Urinary bladder (tissue), 4 donors: Measurements from ENCODE around the gene SNPH. TPM values are rescaled to one million over a fixed set of nuclear protein-coding genes. Genes with fewer than 3 reads are reported as not detected.
A peak's percentile ranks its signal among the peaks of the same experiment; 100 is the strongest.

Experiments
- DNase-seq: peaks from one replicate; pipeline ENCODE4 v3.0.0-alpha.2; 2015; ENCODE audit errors: extremely low spot score
- H3K27ac ChIP-seq: one replicate; pipeline ENCODE4 v1.5.1; 2013; ENCODE audit warnings: low read depth, mild to moderate bottlenecking, moderate library complexity
- H3K36me3 ChIP-seq: one replicate; pipeline ENCODE4 v1.6.1; 2013; ENCODE audit warnings: mild to moderate bottlenecking, moderate library complexity; ENCODE audit not compliant: insufficient read depth
- H3K4me1 ChIP-seq: one replicate; pipeline ENCODE4 v1.6.1; 2013; ENCODE audit warnings: mild to moderate bottlenecking, moderate library complexity; ENCODE audit not compliant: insufficient read depth
- H3K4me3 ChIP-seq: one replicate; pipeline ENCODE4 v1.5.1; 2013; ENCODE audit warnings: low read depth, low read length
- WGBS: extraction: QIAGEN DNeasy Blood & Tissue Kit; methylation state at CpG from one replicate; pipeline ENCODE4 v1.1.7; 2013; 5-methylcytosine and 5-hydroxymethylcytosine counted together
- polyA plus RNA-seq: library from polyadenylated mRNA; stranded (reverse); fragments of 200-250 nt; gene quantifications from one replicate; pipeline ENCODE4 v1.2.3, GENCODE V29; 2013
- total RNA-seq: library from RNA; depleted of rRNA; stranded (reverse); fragments of >200 nt; gene quantifications from one replicate; pipeline ENCODE4 v1.2.3, GENCODE V29; 2014
- donor health status: healthy with polysubstance abuse.
- donor health status: healthy.

Gene SNPH
- total and polyA plus RNA-seq, 2 donors, result 3.5 to 7.3 TPM

DNA sequence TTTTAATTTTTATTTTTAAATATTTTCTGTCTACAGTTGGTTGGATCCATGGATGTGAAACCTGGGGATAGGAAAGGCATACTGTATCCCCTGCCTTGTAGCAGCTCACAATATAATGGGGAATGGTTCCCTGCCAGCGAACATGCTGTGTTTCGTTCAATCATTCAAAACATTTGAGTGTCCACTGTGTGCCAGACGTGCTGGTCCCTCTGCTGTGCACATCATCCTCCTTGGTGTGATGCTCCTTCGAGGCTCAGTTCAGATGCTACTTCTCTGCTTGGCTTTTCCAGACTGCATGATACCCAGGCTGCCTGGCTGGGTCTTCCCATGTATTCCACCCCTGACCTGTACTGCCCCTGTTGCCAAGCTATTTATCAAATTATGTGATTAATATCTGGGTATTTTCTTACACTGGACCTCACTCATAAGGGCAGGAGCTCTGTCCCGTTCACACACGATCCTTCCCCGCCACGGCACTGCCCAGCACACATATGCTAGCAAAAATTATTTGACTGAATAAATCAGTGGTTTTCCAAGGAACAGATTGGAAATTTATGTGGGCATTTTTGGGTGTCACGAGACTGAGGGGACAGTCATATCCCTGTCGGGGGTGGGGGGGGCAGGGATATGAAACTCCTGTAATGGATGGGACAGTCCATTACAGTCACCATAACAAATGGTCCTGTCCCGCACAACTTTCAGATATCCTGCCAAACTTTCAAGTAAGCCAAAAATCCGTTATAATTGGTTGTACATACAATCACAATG, 57.9 kb downstream of the SNPH start:
- no peak for DNase-seq
- 80% methylated on average over 12 of the region's 12 CpGs for WGBS
- Histone ChIP-seq H3K4me3 (no peak overlapping the region), H3K4me1 (no peaks in the 10 kb centered on the region), H3K27ac (no peak overlapping the region), H3K36me3 (no peaks in the 10 kb centered on the region)

DNA sequence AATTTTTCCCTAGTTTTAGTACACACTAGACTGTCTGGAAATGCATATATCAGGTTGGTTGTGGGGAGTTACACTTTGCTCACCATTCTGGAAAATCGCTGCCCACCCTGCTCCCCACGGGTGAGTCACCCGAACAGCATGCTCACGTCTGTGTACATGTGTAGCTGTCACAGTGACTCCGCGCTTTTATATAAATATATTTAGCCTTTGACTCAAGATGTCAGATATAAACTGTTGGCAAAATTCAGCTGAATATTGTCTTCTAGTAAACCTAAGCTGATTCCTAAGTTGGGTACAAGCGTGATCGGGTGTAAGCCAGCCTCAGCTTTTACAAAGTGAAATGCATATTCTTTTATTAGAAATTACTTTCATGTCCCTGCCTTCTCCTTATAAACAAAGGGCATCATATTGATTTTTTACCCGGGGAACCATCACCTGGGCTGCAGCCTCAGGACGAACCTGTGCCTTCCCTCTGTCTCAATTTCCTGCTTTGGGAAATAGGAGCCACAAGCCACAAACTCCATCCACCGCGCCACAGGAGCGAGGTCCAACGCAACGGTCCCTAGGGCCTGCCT, 58.6 kb downstream of the SNPH start:
- 23% methylated on average over 15 of the region's 15 CpGs for WGBS
- Histone ChIP-seq H3K4me1 (no peaks in the 10 kb centered on the region), H3K4me3 (peak overlapping the region; percentile 77), H3K27ac (no peak overlapping the region), H3K36me3 (no peaks in the 10 kb centered on the region)
- DNase-seq, result no peak

DNA sequence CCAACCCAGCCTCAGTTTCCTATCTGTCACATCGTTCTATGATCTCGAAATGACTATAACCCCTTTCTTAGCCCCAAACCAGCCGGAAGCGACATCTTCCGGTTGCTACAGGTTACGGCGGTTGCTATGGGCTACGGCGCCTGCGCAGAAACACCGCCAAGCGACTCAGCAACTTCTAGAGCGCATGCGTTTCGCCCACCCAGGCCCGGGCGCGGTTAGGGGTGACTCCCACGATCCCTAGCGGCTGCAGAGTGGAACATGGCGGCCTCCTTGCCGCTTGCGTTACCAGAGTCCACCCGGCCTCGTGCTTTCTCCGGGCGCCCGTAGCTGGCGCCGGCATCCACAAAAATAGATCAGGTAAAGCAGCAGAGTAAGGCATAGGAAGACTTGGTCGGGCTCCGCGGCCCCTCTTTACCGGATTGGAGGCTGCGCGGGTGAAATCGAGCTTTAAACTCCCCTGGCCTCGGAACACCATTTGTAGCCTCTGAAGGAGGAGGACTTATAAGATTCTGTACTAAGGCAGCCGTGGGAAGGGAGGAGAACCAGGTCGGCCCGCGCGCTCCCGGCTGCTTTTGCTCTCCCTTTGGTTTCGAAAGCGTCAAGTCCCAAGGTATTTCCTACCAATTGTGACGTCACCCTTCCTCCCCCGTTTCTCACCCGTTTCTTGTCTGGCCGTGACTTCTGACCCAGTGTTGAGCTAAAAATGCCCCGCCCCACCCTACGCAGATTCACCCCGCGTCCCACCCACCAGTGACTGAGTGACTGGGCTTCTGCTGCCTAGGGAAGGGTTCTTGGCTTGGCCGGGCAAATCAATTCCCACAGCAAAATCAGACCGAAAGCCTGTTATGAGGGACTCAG, 59.3 kb downstream of the SNPH start:
- peak overlapping the region; percentile 93 for H3K27ac ChIP-seq
- peak; percentile 93 for DNase-seq
- WGBS, result under 1% methylated on average over 56 of the region's 56 CpGs
- no peaks in the 10 kb centered on the region for H3K4me1 ChIP-seq
- peak overlapping the region; percentile 77 for H3K4me3 ChIP-seq
- no peaks in the 10 kb centered on the region for H3K36me3 ChIP-seq

DNA sequence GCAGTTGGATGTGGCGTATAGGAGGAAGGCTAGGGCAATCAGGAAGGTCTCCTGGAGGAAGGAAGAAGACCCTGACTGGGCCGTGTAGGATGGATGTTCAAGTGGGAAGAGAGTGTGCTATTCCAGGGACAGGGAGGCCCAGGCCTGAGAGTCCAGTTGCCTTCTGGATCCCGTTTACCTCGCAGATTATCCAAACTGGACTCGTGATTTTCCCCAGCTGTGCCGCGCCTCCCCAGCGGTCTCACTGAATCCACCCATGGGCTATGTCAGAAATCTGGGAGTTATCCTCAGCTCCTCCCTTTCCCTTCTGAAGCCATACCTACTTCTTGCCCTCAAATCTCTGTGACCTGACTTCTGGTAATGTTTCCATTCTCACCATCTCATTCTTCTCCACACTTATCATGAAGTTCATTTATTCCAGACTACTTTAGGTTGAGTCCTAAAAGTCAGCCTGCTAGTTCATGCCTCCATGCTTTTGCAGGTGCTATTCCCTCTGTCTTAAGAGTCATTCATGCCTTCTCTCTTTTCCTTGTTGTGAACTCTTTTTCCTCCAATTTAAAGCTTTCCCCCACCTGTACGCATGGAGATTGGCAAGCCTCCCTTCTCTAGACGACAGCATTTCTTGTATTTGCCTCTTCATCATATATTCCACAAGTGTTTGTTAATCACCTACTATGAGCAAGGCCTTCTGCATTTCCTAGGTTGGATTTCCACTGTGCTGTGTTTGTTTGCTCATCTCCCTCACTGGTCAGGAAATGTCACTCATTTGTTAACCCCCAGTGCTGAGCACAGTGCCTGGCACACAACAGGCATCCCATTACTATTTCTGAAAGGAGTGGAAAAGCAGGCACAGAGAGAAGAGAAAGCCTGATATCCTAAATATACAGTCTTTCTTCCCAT, 60.2 kb downstream of the SNPH start:
- Histone ChIP-seq H3K27ac (peak overlapping the region; percentile 93), H3K4me1 (no peaks in the 10 kb centered on the region), H3K4me3 (peak overlapping the region; percentile 77), H3K36me3 (no peaks in the 10 kb centered on the region)
- WGBS, result 30% methylated on average over 10 of the region's 10 CpGs
- DNase-seq, result no peak

DNA sequence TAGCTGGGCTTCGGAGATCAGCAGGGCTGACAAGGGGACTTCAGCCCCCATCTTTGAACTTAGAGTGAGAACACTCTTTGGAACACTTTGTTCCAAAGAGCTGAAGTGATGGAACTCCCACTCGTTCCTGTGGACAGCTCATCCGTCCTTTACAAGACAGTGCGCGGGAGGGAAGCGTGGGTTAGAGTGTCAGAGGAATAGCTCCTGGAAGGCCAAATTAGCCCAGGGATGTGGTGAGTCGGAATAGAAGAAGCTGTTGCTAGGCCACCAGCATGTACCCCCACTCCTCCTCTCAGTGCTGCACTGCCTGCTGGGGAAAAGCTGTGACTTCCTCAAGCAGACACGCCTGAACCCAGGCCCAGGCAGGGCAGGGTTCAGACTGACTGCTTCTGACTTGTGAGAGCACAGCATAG, 61.2 kb downstream of the SNPH start:
- Histone ChIP-seq H3K4me3 (no peak overlapping the region), H3K27ac (no peak overlapping the region), H3K36me3 (no peaks in the 10 kb centered on the region), H3K4me1 (no peaks in the 10 kb centered on the region)
- 73% methylated on average over 8 of the region's 8 CpGs for WGBS
- DNase-seq, result no peak

DNA sequence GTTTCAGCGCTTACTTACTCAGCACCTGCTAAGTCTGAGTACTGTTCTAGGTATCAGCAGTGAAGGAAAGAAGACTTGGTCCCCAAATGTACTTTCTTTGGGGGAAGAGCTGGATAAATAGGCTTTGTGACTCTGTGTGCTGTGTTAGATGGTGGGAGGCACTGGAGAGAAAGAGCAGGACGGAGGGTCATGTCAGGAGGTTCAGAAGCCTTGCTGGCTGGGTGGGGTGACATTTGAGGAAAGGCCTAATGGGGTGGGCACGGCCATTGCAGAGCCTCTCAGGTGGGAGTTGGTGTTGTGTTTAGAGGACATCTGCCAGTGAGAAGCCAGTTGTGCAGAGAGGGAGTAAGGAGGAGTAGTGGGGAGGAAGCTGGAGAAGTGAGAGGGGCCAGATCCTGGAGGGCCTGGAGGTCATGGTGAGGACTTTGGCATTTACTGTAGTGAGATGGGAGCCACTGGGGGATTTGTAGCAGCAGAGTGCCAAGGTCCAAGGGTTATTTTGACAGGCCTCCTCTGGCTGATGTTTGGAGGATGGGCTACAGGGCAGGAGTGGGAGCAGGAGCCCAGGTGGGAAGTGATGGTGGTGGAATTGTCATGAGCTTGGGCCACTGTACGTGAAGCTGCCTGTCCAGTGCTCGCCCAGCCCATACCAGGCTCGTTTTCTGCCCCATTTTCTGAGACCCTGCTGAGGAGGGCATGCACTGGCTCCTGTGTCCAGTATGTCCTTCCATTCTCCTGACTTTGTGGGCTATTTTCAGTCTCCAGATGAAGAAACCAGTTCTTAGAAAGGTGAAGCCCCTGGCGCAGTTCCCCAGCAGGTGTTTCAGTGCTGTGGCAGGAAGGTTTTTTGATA, 62.0 kb downstream of the SNPH start:
- peak overlapping the region; percentile 69 for H3K27ac ChIP-seq
- 87% methylated on average over 7 of the region's 7 CpGs for WGBS
- no peaks in the 10 kb centered on the region for H3K4me1 ChIP-seq
- H3K36me3 ChIP-seq, result no peaks in the 10 kb centered on the region
- H3K4me3 ChIP-seq, result no peak overlapping the region
- DNase-seq, result no peak

DNA sequence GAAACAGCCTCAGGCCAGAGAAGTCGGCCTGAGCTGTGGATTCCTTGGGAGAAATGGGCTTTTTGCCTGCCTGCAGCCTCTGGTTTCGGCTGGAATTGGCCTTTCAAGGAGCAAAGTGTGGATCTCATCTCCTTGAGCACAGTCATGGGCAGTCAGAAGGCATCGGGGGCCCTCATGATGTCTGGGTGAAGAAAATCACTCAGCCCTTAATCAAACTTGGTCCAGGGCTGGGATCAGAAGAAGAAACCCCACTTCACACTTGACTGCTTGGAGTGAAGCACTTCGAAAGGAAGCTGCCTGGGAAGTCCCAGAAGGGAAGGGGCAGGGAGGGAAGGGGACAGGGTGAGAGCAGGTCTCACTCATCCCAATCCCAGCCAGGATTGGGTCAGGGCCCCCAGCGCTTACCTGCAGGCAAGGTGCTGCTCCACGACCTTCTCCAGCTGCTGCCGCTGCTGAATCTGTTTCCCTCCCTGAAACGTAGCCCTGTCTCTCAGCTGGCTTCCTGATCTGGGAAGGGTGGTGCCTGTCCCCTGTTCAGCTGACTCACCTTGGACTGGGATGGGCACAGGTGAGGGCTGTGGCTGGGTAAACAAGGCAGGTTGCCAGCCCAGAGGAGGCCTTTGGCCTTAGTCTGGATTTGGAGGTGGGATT, 62.7 kb downstream of the SNPH start, which contains the start of gene SDCBP2:
Gene SDCBP2 (minus strand): TSS at position 460 of the 651 bp plus-strand sequence. CDS start 8,723 bp downstream, outside the sequence.
- no peak for DNase-seq
- H3K36me3 ChIP-seq, result no peaks in the 10 kb centered on the region
- H3K27ac ChIP-seq, result peak within 1 kb of the TSS; percentile 69
- 78% methylated on average over 8 of the region's 8 CpGs for WGBS
- no peaks in the 10 kb centered on the region for H3K4me1 ChIP-seq
- no peak within 1 kb of the TSS for H3K4me3 ChIP-seq

DNA sequence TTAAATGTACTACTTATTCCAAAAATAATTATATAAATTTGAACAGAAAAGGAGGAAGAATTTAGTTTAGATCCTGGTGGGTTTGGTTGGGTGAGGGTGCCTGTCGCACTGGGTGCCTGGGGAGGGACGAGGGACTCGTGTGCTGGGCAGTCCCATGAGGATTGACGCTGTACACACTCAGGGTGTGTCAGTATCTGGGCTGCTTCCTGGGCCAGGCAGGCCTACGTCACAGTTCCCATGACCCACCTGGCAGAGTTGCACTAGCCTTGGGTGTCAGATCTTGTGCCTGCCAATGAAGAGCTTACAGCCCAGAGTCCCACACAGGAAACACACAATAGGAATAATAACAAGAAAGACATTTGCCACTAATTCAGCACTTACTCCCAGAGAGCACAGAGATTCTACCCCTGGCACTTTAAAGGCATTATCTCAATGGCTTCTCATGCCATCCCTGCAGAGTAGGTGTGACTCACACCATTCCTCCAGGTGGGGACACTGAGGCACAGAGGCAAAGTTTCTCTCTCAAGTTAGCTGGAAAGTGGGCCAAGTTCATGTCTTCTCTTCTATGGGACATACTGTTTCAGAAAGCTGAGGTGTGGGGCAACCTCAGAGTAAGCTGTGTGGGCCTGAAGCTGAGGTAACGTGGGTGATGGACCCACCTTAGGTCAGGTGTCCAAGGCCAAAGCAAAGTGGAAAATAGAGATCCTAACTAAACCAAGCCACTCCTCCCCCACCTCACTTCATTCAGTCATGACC, 64.2 kb downstream of the SNPH start:
- Histone ChIP-seq H3K27ac (peak overlapping the region; percentile 65), H3K4me1 (no peaks in the 10 kb centered on the region), H3K4me3 (no peak overlapping the region), H3K36me3 (no peaks in the 10 kb centered on the region)
- DNase-seq, result no peak
- WGBS, result 75% methylated on average over 6 of the region's 6 CpGs

DNA sequence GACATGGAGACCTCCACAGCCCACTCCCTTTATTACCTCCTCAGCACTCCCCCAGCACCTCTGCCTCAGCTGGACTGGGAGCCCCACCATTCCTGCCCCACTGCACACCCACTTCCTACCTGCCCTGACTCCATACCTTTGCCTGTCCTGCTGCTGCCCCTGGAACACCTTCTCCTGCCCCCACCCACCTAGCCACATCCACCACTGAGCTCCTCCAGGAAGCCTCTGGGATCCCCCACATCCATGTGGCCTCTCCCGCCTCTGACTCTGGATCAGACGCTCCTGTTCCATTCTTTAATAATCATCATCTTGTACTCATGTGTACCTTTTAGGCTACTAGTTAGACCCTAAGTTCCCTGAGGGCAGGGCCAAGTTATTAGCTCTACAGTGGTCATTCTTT, 65.0 kb downstream of the SNPH start:
- DNase-seq, result no peak
- H3K27ac ChIP-seq, result no peak overlapping the region
- no peaks in the 10 kb centered on the region for H3K36me3 ChIP-seq
- H3K4me1 ChIP-seq, result no peaks in the 10 kb centered on the region
- no peak overlapping the region for H3K4me3 ChIP-seq
- 93% methylated on average over 2 of the region's 2 CpGs for WGBS

DNA sequence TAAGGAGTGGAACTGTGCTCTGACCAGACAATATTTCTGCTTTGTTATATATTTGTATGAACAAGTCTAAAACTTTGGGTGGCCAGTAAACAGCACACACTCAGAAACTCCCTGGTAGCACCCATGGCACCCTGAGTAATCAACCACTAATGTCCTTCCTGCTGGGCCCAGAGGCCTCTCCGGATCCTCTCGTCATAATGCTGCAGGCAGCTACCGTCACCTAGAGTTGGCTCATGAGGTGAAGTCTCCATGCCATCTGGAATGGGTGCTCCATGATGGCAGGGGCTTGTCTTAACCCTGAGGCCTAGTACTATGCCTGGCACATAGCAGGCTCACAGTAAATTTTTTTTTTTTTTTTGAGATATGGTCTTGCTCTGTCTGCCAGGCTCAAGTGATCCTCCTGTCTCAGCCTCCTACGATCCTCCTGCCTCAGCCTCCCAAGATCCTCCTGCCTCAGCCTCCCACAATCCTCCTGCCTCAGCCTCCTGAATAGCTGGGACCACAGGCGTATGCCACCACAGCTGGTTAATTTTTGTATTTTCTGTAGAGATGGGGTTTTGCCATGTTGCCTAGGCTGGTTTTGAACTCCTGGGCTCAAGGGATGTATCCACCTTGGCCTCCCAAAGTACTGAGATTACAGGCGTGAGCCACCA, 65.8 kb downstream of the SNPH start:
- 98% methylated on average over 6 of the region's 6 CpGs for WGBS
- H3K36me3 ChIP-seq, result no peaks in the 10 kb centered on the region
- no peaks in the 10 kb centered on the region for H3K4me1 ChIP-seq
- H3K4me3 ChIP-seq, result no peak overlapping the region
- DNase-seq, result no peak
- no peak overlapping the region for H3K27ac ChIP-seq

DNA sequence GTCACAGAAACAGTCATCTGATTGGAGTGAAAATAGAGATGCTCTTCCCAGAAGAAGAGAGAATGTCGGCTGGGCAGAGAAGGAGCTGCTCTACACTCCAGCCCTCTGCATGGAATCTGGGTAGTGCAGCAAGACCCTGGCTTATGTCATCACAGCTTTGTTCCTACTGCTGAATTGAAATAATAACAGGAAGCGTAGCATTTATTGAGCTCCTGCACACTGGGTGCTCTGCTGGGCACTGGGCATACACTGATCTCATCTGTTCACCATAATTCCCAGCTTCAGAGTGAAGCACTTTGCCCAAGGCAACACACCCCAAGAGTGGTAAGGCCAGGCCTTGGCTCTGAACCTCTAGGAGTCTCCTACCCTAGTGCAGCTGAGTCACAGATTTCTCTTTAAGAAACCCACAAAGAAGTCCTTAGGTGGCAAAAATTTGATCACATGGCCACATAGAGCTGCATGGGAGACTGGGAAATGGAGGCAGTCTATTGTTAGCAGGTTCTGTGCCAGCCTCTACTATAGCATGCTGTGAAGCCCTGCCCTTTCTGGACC, 66.7 kb downstream of the SNPH start:
- H3K27ac ChIP-seq, result no peak overlapping the region
- 88% methylated on average over 2 of the region's 2 CpGs for WGBS

More for the DNA sequence above, 66.7 kb downstream of the SNPH start:
- H3K36me3 ChIP-seq, result no peaks in the 10 kb centered on the region
- no peak overlapping the region for H3K4me3 ChIP-seq
- DNase-seq, result no peak
- H3K4me1 ChIP-seq, result no peaks in the 10 kb centered on the region
